Measurements from ENCODE around the gene SEZ6L2.

DNA sequence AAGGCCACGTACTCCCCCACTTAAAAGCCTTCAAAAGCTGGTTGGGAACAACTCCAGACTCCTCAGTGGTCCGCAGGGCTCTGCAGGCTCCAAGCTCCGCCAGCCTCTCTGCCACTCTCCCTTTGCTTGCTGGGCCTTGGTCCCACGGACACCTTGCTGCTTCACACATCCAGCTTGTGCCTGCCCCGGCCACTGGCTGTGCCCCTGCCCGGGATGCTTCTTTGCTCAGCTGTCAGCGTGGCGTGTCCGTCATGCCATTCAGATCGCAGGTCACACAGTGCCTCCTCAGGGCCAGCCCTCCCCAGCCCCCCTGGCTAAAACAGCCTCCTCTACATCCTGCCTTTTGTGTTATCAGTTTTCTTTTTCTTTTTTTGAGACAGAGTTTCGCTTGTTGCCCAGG, 12.7 kb upstream of the SEZ6L2 start:
- TF ChIP-seq, protein P1, sequence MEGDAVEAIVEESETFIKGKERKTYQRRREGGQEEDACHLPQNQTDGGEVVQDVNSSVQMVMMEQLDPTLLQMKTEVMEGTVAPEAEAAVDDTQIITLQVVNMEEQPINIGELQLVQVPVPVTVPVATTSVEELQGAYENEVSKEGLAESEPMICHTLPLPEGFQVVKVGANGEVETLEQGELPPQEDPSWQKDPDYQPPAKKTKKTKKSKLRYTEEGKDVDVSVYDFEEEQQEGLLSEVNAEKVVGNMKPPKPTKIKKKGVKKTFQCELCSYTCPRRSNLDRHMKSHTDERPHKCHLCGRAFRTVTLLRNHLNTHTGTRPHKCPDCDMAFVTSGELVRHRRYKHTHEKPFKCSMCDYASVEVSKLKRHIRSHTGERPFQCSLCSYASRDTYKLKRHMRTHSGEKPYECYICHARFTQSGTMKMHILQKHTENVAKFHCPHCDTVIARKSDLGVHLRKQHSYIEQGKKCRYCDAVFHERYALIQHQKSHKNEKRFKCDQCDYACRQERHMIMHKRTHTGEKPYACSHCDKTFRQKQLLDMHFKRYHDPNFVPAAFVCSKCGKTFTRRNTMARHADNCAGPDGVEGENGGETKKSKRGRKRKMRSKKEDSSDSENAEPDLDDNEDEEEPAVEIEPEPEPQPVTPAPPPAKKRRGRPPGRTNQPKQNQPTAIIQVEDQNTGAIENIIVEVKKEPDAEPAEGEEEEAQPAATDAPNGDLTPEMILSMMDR (IDR thresholded peaks at IDR 0.05), result no peak
- TF ChIP-seq POLR2A (IDR thresholded peaks at IDR 0.05), result no peak

Measured in vagina (tissue), 2 donors.